DOHH2 (cell line): Measurements from ENCODE around the gene EEF1B2.

Experiments
- CTCF ChIP-seq: fragments of 200-600 bp; sonication (generic); IDR thresholded peaks from one replicate; pipeline ENCODE4 v1.5.1; 2014; ENCODE audit warnings: antibody characterized with exemption, mild to moderate bottlenecking, low read depth, low read length; ENCODE audit not compliant: poor library complexity, severe bottlenecking
- EZH2phosphoT487 ChIP-seq: fragments of 200-600 bp; sonication (generic); IDR thresholded peaks from 2 replicates; pipeline ENCODE4 v1.6.1; 2017; ENCODE audit warnings: borderline replicate concordance, mild to moderate bottlenecking, antibody characterized with exemption, low read length, moderate library complexity, mixed read lengths

- TF ChIP-seq CTCF (no peak), EZH2phosphoT487 (no peak)
Measured at GRCh38 chr2:206190111-206190510, 30.4 kb downstream of the EEF1B2 start.
